Tibial nerve (tissue), 4 donors: ENCODE results near the gene USB1. TPM values are rescaled to one million over a fixed set of nuclear protein-coding genes. Genes with fewer than 3 reads are reported as not detected.

ENCODE experiments used
- DNase-seq, 2 donors: peaks; one replicate each; pipeline ENCODE4 v3.0.0-alpha.2; 2019; ENCODE audit warnings: low spot score in 2 of 2
- H3K27ac ChIP-seq, 4 donors: fragments of 200-600 bp; sonication (generic) in 3 of 4; one replicate each; pipeline ENCODE4 v1.5.1; 2017 to 2019; ENCODE audit warnings: mild to moderate bottlenecking in 1 of 4
- H3K27me3 ChIP-seq, 2 donors: fragments of 200-600 bp; sonication (generic) in 1 of 2; one replicate each; pipeline versions ENCODE4 v1.5.1 to v1.6.0; 2017 to 2019
- H3K36me3 ChIP-seq, 3 donors: fragments of 200-600 bp; sonication (generic); one replicate each; pipeline ENCODE4 v1.5.1; 2018 to 2019
- H3K4me1 ChIP-seq, 4 donors: fragments of 200-600 bp; sonication (generic) in 3 of 4; one replicate each; pipeline ENCODE4 v1.5.1; 2017 to 2019
- H3K4me3 ChIP-seq, 4 donors: fragments of 200-600 bp; sonication (generic) in 3 of 4; one replicate each; pipeline ENCODE4 v1.5.1; 2017 to 2019; ENCODE audit warnings: mild to moderate bottlenecking in 1 of 4, moderate library complexity in 1 of 4
- H3K9me3 ChIP-seq, 4 donors: fragments of 200-600 bp; sonication (generic) in 3 of 4; one replicate each; pipeline ENCODE4 v1.5.1; 2017 to 2019
- EP300 ChIP-seq, 2 donors: sonication (generic); formaldehyde crosslinking; IDR thresholded peaks; one replicate each; pipeline ENCODE4 v1.6.1; 2017; ENCODE audit warnings: antibody characterized with exemption in 2 of 2, mild to moderate bottlenecking in 1 of 2
- POLR2A ChIP-seq, 2 donors: fragments of 450-650 bp; IDR thresholded peaks; one replicate each; pipeline ENCODE4 v1.6.1; 2017; ENCODE audit warnings: antibody characterized with exemption in 2 of 2, mild to moderate bottlenecking in 2 of 2, moderate library complexity in 2 of 2
- WGBS, 2 donors: methylation state at CpG; one replicate each; pipeline ENCODE4 v1.1.5; 2018; 5-methylcytosine and 5-hydroxymethylcytosine counted together
- total RNA-seq, 4 donors: library from RNA; depleted of rRNA; stranded (reverse); fragments of >200 nt; gene quantifications; one replicate each; pipeline ENCODE4 v1.1.0, GENCODE V29; 2016
- TF ChIP-seq, protein P1 (sequence below), 5 experiments: fragments of 200-600 bp in 3 of 5; fragments of 450-650 bp in 2 of 5; sonication (generic) in 3 of 5; IDR thresholded peaks; one replicate each; pipeline ENCODE4 v1.5.1; 2016 to 2019; ENCODE audit warnings: antibody characterized with exemption in 5 of 5, mild to moderate bottlenecking in 3 of 5, moderate library complexity in 2 of 5

Gene USB1
- total RNA-seq, 4 donors from 2014 or later: 23.1 to 80.4 (median 31.6) TPM

DNA sequence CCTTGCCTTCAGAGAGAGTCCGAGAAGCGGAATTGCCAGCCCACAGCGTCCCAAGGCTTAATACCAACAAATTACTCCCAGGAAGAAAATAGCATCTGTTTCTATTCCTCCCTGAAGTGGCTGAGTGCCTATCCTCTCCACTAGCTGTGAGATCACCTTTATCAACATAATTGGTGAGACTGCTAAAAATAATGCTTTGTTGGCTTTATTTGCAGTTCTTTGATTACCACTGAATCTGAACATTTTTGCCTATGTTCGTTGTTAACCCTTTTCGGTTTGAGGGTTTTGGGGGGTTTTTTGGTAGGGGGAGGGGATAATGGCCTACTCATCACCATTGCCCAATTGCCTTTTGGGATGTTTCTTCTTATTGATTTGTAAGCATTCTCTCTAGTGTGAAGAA is 55.4 kb downstream of the USB1 start:
- no peaks in the 10 kb centered on the region for H3K4me1 ChIP-seq
- no peaks in the 10 kb centered on the region for H3K27me3 ChIP-seq
- WGBS, 2 donors: 45 to 46% methylated on average over 5 of the region's 5 CpGs
- H3K36me3 ChIP-seq: no peaks in the 10 kb centered on the region
- no peak for DNase-seq
- H3K27ac ChIP-seq: no peak overlapping the region
- no peaks in the 10 kb centered on the region for H3K9me3 ChIP-seq
- H3K4me3 ChIP-seq: no peak overlapping the region
- TF ChIP-seq POLR2A (IDR thresholded peaks at IDR 0.05) (no peak), EP300 (IDR thresholded peaks at IDR 0.05) (no peak)
- TF ChIP-seq, protein P1, sequence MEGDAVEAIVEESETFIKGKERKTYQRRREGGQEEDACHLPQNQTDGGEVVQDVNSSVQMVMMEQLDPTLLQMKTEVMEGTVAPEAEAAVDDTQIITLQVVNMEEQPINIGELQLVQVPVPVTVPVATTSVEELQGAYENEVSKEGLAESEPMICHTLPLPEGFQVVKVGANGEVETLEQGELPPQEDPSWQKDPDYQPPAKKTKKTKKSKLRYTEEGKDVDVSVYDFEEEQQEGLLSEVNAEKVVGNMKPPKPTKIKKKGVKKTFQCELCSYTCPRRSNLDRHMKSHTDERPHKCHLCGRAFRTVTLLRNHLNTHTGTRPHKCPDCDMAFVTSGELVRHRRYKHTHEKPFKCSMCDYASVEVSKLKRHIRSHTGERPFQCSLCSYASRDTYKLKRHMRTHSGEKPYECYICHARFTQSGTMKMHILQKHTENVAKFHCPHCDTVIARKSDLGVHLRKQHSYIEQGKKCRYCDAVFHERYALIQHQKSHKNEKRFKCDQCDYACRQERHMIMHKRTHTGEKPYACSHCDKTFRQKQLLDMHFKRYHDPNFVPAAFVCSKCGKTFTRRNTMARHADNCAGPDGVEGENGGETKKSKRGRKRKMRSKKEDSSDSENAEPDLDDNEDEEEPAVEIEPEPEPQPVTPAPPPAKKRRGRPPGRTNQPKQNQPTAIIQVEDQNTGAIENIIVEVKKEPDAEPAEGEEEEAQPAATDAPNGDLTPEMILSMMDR (IDR thresholded peaks at IDR 0.05): no peak

DNA sequence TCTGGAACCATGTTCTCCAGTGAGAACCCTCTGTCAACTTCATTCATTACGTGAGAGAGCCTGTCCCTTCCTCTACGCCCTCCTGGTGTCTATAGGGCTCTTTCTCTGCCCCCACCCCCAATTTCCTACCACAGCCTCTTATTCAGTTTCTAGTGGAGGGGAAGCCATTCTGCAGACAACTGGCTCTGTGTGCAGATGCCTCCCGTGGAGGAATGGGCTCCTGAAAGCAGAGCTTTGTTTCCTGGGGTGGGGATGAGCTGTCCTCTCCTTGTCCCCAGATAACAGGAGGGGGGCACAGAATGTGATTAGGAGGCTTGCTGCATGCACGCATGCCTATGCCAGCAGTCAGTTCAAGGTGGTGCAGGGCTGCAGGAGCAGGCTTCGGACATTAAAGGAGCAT is 55.9 kb downstream of the USB1 start:
- H3K4me1 ChIP-seq: no peaks in the 10 kb centered on the region
- no peaks in the 10 kb centered on the region for H3K27me3 ChIP-seq
- no peak for TF ChIP-seq POLR2A (IDR thresholded peaks at IDR 0.05)
- TF ChIP-seq EP300 (IDR thresholded peaks at IDR 0.05): no peak
- TF ChIP-seq, protein P1 (IDR thresholded peaks at IDR 0.05): no peak
- 58 to 61% methylated on average over 5 of the region's 5 CpGs for WGBS, 2 donors
- no peaks in the 10 kb centered on the region for H3K9me3 ChIP-seq
- no peak overlapping the region for H3K27ac ChIP-seq
- DNase-seq: no peak
- H3K4me3 ChIP-seq: no peak overlapping the region
- H3K36me3 ChIP-seq: no peaks in the 10 kb centered on the region

DNA sequence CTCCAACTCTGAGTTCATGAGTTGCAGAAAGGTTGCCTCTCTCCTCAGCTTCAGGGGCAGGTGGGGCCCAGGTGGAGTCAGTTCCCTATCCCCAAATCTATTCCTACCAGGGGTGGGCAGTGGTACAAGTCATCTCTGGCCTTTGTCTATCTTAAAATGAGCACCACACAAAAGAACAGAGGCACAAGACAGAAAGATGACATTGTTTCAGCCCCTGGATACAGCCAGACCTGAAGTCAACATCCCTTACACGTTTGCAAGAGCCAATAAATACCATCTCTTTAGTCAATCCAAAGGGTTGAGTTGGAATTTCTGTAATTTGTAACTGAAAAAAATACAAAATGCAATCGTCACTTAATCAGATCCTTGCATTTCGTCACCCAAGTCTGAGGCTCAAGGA is 56.6 kb downstream of the USB1 start:
- no peak for DNase-seq
- Histone ChIP-seq H3K4me1 (no peaks in the 10 kb centered on the region), H3K27me3 (no peaks in the 10 kb centered on the region), H3K27ac (no peak overlapping the region), H3K36me3 (no peaks in the 10 kb centered on the region), H3K9me3 (no peaks in the 10 kb centered on the region), H3K4me3 (no peak overlapping the region)
- no peak for TF ChIP-seq EP300 (IDR thresholded peaks at IDR 0.05)
- TF ChIP-seq, protein P1 (IDR thresholded peaks at IDR 0.05): no peak
- TF ChIP-seq POLR2A (IDR thresholded peaks at IDR 0.05): no peak
- 71 to 75% methylated on average over 3 of the region's 3 CpGs for WGBS, 2 donors

DNA sequence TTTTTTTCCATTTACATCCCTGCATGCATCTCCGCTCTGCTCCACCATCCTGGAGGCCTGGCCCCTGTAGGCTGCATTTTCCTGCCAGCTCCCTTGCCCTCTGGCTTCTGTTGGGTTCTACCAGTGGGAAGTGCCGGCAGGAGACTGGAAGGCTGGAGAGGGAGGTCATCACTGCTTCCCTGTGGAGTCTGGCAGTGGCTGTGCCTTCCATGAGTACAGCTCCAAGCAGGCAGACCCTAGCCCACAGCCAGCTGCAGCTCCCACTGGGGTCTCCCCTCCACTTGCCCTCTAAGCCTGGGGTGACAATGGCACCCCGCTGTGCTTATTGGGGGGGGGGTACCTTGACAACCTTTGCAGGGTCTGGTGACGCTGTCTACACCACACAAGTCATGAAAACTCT is 61.6 kb downstream of the USB1 start:
- 75 to 80% methylated on average over 4 of the region's 4 CpGs for WGBS, 2 donors
- Histone ChIP-seq H3K27me3 (no peaks in the 10 kb centered on the region), H3K36me3 (no peaks in the 10 kb centered on the region), H3K4me1 (peaks cover 0 to 8% (median 0%) of the 10 kb centered on the region in 4 donors), H3K27ac (no peak overlapping the region), H3K9me3 (no peaks in the 10 kb centered on the region), H3K4me3 (no peak overlapping the region)
- no peak for DNase-seq
- TF ChIP-seq, protein P1 (IDR thresholded peaks at IDR 0.05): no peak
- TF ChIP-seq EP300 (IDR thresholded peaks at IDR 0.05) (no peak), POLR2A (IDR thresholded peaks at IDR 0.05) (no peak)

DNA sequence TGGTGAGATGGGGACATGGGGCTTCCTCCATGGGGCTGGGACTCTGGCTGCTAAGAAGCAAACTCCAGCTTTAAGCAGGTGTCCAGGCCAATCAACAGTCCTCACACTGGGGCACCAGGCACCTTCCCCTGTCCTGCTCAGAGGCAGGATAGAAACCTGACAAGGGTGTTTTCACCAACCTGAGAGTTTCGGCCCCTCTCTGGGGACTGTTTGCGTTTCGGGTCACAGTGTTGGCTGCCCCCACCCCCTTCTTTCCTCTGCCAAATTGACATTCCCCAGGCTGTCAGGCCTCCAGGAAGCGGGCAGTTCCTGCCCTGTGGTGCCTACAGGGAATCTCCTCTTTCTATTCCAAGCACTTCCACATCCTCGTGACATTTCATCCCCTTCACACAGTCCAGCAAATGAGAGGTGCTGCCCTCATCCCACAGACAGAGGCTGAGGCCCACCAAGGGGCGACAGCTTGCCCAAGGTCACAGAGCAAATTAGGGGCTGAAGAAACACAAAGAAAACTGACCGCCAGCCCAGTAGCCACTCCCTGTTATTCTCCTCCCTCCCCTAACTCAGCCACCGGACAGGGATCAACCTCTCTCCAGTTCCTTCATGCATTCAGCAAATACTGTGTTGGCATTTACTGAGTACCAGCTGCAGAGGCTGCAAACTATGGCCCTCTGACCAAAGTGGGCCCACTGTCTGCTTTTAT is 62.3 kb downstream of the USB1 start:
- Histone ChIP-seq H3K4me3 (no peak overlapping the region), H3K4me1 (peaks cover 0 to 8% (median 0%) of the 10 kb centered on the region in 4 donors), H3K27me3 (no peaks in the 10 kb centered on the region), H3K27ac (no peak overlapping the region), H3K9me3 (no peaks in the 10 kb centered on the region), H3K36me3 (no peaks in the 10 kb centered on the region)
- DNase-seq: no peak
- 23 to 28% methylated on average over 8 of the region's 8 CpGs for WGBS, 2 donors
- TF ChIP-seq, protein P1 (IDR thresholded peaks at IDR 0.05): no peak
- TF ChIP-seq POLR2A (IDR thresholded peaks at IDR 0.05) (no peak), EP300 (IDR thresholded peaks at IDR 0.05) (no peak)
